Tibial artery (tissue), 4 donors: ENCODE data around the gene LRRFIP1.

Experiments used
- DNase-seq, 2 donors: peaks; one replicate each; pipeline ENCODE4 v3.0.0-alpha.2; 2019
- H3K27ac ChIP-seq, 2 donors: fragments of 200-600 bp; sonication (generic) in 1 of 2; 1 replicate in 1 of 2; 2 replicates in 1 of 2; pipeline ENCODE4 v1.5.1; 2018 to 2019; ENCODE audit warnings: mild to moderate bottlenecking in 1 of 2
- H3K27me3 ChIP-seq, 2 donors: fragments of 200-600 bp; sonication (generic) in 1 of 2; one replicate each; pipeline versions ENCODE4 v1.5.1 to v1.6.0; 2016 to 2019
- H3K36me3 ChIP-seq, 3 donors: fragments of 200-600 bp; sonication (generic) in 2 of 3; one replicate each; pipeline ENCODE4 v1.5.1; 2016 to 2019; ENCODE audit warnings: mild to moderate bottlenecking in 2 of 3
- H3K4me1 ChIP-seq, 4 donors: fragments of 200-600 bp; sonication (generic) in 2 of 4; 1 replicate in 3 of 4; 2 replicates in 1 of 4; pipeline ENCODE4 v1.5.1; 2016 to 2019
- H3K4me3 ChIP-seq, 2 donors: fragments of 200-600 bp; sonication (generic) in 1 of 2; 1 replicate in 1 of 2; 2 replicates in 1 of 2; pipeline ENCODE4 v1.5.1; 2018 to 2019; ENCODE audit warnings: mild to moderate bottlenecking in 2 of 2
- H3K9me3 ChIP-seq, 3 donors: fragments of 200-600 bp; sonication (generic) in 1 of 3; one replicate each; pipeline ENCODE4 v1.5.1; 2016 to 2019
- CTCF ChIP-seq, 2 experiments: fragments of 200-600 bp in 1 of 2; fragments of 450-650 bp in 1 of 2; IDR thresholded peaks; one replicate each; pipeline ENCODE4 v1.5.1; 2017 to 2019; ENCODE audit warnings: antibody characterized with exemption in 2 of 2, mild to moderate bottlenecking in 1 of 2, moderate library complexity in 1 of 2
- intact Hi-C: fragments of 100-400 bp; cut with DNase I; formaldehyde crosslinking; loops from one replicate; pipeline ENCODE4 v1.15.0; 2023; ENCODE audit warnings: low total_unique reads

The LRRFIP1 gene

GRCh38 chr2:237724811-237725478 is 97.6 kb downstream of the LRRFIP1 start:
- Histone ChIP-seq H3K4me3 (no peak overlapping the region), H3K27me3 (no peaks in the 10 kb centered on the region), H3K36me3 (peaks cover 0 to 3% (median 0%) of the 10 kb centered on the region in 3 donors), H3K27ac (peak overlapping the region; percentile 17 to 22), H3K4me1 (peaks cover 0 to 88% (median 43%) of the 10 kb centered on the region in 4 donors), H3K9me3 (no peaks in the 10 kb centered on the region)
- DNase-seq: peak in 1 of 2 donors; percentile 43
- TF ChIP-seq CTCF (IDR thresholded peaks at IDR 0.05): no peak
- intact Hi-C loops: no loop called here

- no peak overlapping the region for H3K4me3 ChIP-seq
- peaks cover 0 to 91% (median 46%) of the 10 kb centered on the region in 4 donors for H3K4me1 ChIP-seq
- peak overlapping the region; percentile 17 to 22 for H3K27ac ChIP-seq
- peak in 1 of 2 donors; percentile 65 for DNase-seq
- TF ChIP-seq CTCF (IDR thresholded peaks at IDR 0.05): no peak
- peaks cover 0 to 3% (median 0%) of the 10 kb centered on the region in 3 donors for H3K36me3 ChIP-seq
- no peaks in the 10 kb centered on the region for H3K27me3 ChIP-seq
- intact Hi-C loops: no loop called here
- no peaks in the 10 kb centered on the region for H3K9me3 ChIP-seq
Observed at GRCh38 chr2:237725661-237726060, 98.3 kb downstream of the LRRFIP1 start.

GRCh38 chr2:237726401-237726830 is 99.0 kb downstream of the LRRFIP1 start:
- Histone ChIP-seq H3K4me1 (peaks cover 0 to 95% (median 49%) of the 10 kb centered on the region in 4 donors), H3K27me3 (no peaks in the 10 kb centered on the region), H3K36me3 (peaks cover 0 to 3% (median 0%) of the 10 kb centered on the region in 3 donors), H3K9me3 (no peaks in the 10 kb centered on the region), H3K4me3 (no peak overlapping the region), H3K27ac (peak overlapping the region; percentile 1 to 17)
- intact Hi-C loops: no loop called here
- peak in 1 of 2 donors; percentile 66 for DNase-seq
- no peak for TF ChIP-seq CTCF (IDR thresholded peaks at IDR 0.05)

- Histone ChIP-seq H3K27ac (peak overlapping the region; percentile 17 to 43), H3K4me1 (peaks cover 0 to 95% (median 58%) of the 10 kb centered on the region in 4 donors), H3K9me3 (no peaks in the 10 kb centered on the region), H3K27me3 (no peaks in the 10 kb centered on the region), H3K4me3 (no peak overlapping the region), H3K36me3 (peaks cover 0 to 3% (median 0%) of the 10 kb centered on the region in 3 donors)
- TF ChIP-seq CTCF (IDR thresholded peaks at IDR 0.05): no peak
- intact Hi-C loops: no loop called here
- no peak for DNase-seq
Observed at GRCh38 chr2:237727363-237727762, 100.0 kb downstream of the LRRFIP1 start.

GRCh38 chr2:237729681-237730475 is 102.5 kb downstream of the LRRFIP1 start:
- intact Hi-C loops: no loop called here
- Histone ChIP-seq H3K27me3 (no peaks in the 10 kb centered on the region), H3K4me1 (peaks cover 0 to 100% (median 71%) of the 10 kb centered on the region in 4 donors), H3K9me3 (no peaks in the 10 kb centered on the region), H3K27ac (peak overlapping the region in 1 of 2 donors; percentile 17), H3K4me3 (no peak overlapping the region), H3K36me3 (peaks cover 0 to 1% (median under 1%) of the 10 kb centered on the region in 3 donors)
- no peak for TF ChIP-seq CTCF (IDR thresholded peaks at IDR 0.05)
- no peak for DNase-seq
